Vagina (tissue), 2 donors: Measurements from ENCODE around the gene SLC7A8.

Experiments
- POLR2A ChIP-seq, 2 donors: fragments of 450-650 bp; IDR thresholded peaks; one replicate each; pipeline ENCODE4 v1.6.1; 2017; ENCODE audit warnings: antibody characterized with exemption in 2 of 2, mild to moderate bottlenecking in 2 of 2, moderate library complexity in 2 of 2
- POLR2AphosphoS5 ChIP-seq, 2 donors: sonication (generic); formaldehyde crosslinking; IDR thresholded peaks; one replicate each; pipeline ENCODE4 v1.9.0; 2017; ENCODE audit warnings: antibody characterized with exemption in 2 of 2, mild to moderate bottlenecking in 2 of 2, low read depth in 1 of 2; ENCODE audit not compliant: insufficient read depth in 1 of 2
- TF ChIP-seq, protein P1 (sequence below), 3 experiments: fragments of 450-650 bp in 2 of 3; fragments of 200-600 bp in 1 of 3; sonication (generic) in 1 of 3; IDR thresholded peaks; one replicate each; pipeline ENCODE4 v1.5.1; 2017 to 2019; ENCODE audit warnings: antibody characterized with exemption in 3 of 3, mild to moderate bottlenecking in 2 of 3, moderate library complexity in 2 of 3

DNA sequence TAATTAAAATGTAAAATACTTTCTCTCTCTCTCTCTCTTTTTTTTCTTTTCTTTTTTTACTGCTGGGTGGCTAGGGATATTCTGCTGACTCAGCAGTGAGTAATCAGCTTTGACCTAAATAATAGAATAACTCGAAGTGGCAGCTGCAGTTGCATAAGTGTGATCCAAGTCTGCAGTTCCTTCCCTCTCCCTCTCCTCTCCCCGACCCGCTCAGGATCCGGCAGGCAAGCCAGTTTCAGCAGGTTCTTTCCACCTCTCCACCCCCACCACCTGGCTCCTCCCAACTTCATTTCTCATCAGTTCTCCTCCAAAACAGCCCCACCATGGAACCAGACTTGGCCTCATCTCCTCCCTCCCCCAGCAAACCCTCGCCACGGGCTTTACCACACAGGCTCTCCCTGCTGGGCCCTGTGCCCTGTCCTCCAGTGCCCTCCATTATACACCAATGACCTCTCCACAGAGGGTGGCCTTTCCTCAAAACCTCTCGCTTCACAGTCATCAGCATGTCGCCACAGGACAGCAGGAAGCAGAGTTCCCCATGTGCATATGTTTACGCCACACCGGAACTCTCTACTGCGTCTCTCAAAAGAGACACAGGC, 22.4 kb downstream of the SLC7A8 start:
- TF ChIP-seq, protein P1, sequence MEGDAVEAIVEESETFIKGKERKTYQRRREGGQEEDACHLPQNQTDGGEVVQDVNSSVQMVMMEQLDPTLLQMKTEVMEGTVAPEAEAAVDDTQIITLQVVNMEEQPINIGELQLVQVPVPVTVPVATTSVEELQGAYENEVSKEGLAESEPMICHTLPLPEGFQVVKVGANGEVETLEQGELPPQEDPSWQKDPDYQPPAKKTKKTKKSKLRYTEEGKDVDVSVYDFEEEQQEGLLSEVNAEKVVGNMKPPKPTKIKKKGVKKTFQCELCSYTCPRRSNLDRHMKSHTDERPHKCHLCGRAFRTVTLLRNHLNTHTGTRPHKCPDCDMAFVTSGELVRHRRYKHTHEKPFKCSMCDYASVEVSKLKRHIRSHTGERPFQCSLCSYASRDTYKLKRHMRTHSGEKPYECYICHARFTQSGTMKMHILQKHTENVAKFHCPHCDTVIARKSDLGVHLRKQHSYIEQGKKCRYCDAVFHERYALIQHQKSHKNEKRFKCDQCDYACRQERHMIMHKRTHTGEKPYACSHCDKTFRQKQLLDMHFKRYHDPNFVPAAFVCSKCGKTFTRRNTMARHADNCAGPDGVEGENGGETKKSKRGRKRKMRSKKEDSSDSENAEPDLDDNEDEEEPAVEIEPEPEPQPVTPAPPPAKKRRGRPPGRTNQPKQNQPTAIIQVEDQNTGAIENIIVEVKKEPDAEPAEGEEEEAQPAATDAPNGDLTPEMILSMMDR (IDR thresholded peaks at IDR 0.05): no peak
- peak in 1 of 2 donors; percentile 54 for TF ChIP-seq POLR2AphosphoS5 (IDR thresholded peaks at IDR 0.05; ENCODE audit: insufficient read depth in 1 of 2, low read depth in 1 of 2)
- TF ChIP-seq POLR2A (IDR thresholded peaks at IDR 0.05): no peak
